ENCODE results near the gene ZNF709. TPM values are rescaled to one million over a fixed set of nuclear protein-coding genes. Genes with fewer than 3 reads are reported as not detected.
"Not testable (repeated sequence)": the region's sequence is repeated elsewhere in the genome, so short reads cannot be mapped to it uniquely, and the experiment has no call there.

ZNF709 gene
- total RNA-seq, 1 donor from 2014 or later: 2.8 TPM

GRCh38 chr19:12448808-12449207 is 35.8 kb downstream of the ZNF709 start:
- no peaks in the 10 kb centered on the region for H3K27me3 Mint-ChIP-seq (ENCODE audit: low read depth, unreplicated experiment)
- no peak overlapping the region for H3K4me3 Mint-ChIP-seq (ENCODE audit: unreplicated experiment)
- no peaks in the 10 kb centered on the region for H3K4me1 ChIP-seq (ENCODE audit: insufficient read depth, low read length)
- H3K79me2 ChIP-seq (ENCODE audit: insufficient read depth, low read length): no peaks in the 10 kb centered on the region
- TF ChIP-seq EZH2 (IDR thresholded peaks at IDR 0.05; ENCODE audit: insufficient read depth, low read length): no peak
- TF ChIP-seq, protein P1, sequence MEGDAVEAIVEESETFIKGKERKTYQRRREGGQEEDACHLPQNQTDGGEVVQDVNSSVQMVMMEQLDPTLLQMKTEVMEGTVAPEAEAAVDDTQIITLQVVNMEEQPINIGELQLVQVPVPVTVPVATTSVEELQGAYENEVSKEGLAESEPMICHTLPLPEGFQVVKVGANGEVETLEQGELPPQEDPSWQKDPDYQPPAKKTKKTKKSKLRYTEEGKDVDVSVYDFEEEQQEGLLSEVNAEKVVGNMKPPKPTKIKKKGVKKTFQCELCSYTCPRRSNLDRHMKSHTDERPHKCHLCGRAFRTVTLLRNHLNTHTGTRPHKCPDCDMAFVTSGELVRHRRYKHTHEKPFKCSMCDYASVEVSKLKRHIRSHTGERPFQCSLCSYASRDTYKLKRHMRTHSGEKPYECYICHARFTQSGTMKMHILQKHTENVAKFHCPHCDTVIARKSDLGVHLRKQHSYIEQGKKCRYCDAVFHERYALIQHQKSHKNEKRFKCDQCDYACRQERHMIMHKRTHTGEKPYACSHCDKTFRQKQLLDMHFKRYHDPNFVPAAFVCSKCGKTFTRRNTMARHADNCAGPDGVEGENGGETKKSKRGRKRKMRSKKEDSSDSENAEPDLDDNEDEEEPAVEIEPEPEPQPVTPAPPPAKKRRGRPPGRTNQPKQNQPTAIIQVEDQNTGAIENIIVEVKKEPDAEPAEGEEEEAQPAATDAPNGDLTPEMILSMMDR (IDR thresholded peaks at IDR 0.05; ENCODE audit: insufficient read depth, low read depth, low read length): no peak
- no peak overlapping the region for H2AFZ ChIP-seq (ENCODE audit: low read depth, low read length)
- H3K4me1 Mint-ChIP-seq (ENCODE audit: low read depth, unreplicated experiment): no peaks in the 10 kb centered on the region
- H3K9ac ChIP-seq (ENCODE audit: low read length): no peak overlapping the region
- FAIRE-seq: no peak
- peaks cover 3% of the 10 kb centered on the region for H3K36me3 Mint-ChIP-seq (ENCODE audit: low read depth, unreplicated experiment)
- no peaks in the 10 kb centered on the region for H3K27me3 ChIP-seq (ENCODE audit: insufficient read depth, low read length)
- no peak overlapping the region for H3K4me3 ChIP-seq (ENCODE audit: insufficient read depth, low read depth, low read length)
- H3K4me2 ChIP-seq (ENCODE audit: low read length): no peak overlapping the region
- H3K9me3 Mint-ChIP-seq (ENCODE audit: unreplicated experiment): peaks cover 31% of the 10 kb centered on the region
- no peaks in the 10 kb centered on the region for H4K20me1 ChIP-seq (ENCODE audit: insufficient read depth, low read length)
- no peak overlapping the region for H3K27ac Mint-ChIP-seq (ENCODE audit: unreplicated experiment)
- no peak overlapping the region for H3K27ac ChIP-seq (ENCODE audit: low read depth, low read length)
- no peak for DNase-seq (ENCODE audit: low read depth)
- H3K9me3 ChIP-seq (ENCODE audit: insufficient read depth, low read depth, low read length): peaks cover 7% of the 10 kb centered on the region
- H3K36me3 ChIP-seq (ENCODE audit: insufficient read depth, low read length): no peaks in the 10 kb centered on the region

GRCh38 chr19:12440541-12441316 is 43.9 kb downstream of the ZNF709 start, which contains the start of gene ZNF443:
TSS of gene ZNF443 (minus strand) at chr19:12441021. CDS start at chr19:12440914, 107 bp downstream.
- H3K79me2 ChIP-seq (ENCODE audit: insufficient read depth, low read length): peaks cover 2% of the 10 kb centered on the region
- H3K4me2 ChIP-seq (ENCODE audit: low read length): peak within 1 kb of the TSS; percentile 94
- FAIRE-seq (no peak), DNase-seq (ENCODE audit: low read depth) (peak; percentile 94)
- no peaks in the 10 kb centered on the region for H3K9me3 ChIP-seq (ENCODE audit: insufficient read depth, low read depth, low read length)
- peak within 1 kb of the TSS; percentile 80 for H3K4me3 ChIP-seq (ENCODE audit: insufficient read depth, low read depth, low read length)
- no peaks in the 10 kb centered on the region for H4K20me1 ChIP-seq (ENCODE audit: insufficient read depth, low read length)
- H3K4me1 ChIP-seq (ENCODE audit: insufficient read depth, low read length): no peaks in the 10 kb centered on the region
- H3K4me1 Mint-ChIP-seq (ENCODE audit: low read depth, unreplicated experiment): no peaks in the 10 kb centered on the region
- peaks cover 2% of the 10 kb centered on the region for H3K36me3 Mint-ChIP-seq (ENCODE audit: low read depth, unreplicated experiment)
- peak within 1 kb of the TSS; percentile 87 for H2AFZ ChIP-seq (ENCODE audit: low read depth, low read length)
- H3K9me3 Mint-ChIP-seq (ENCODE audit: unreplicated experiment): peaks cover 17% of the 10 kb centered on the region
- H3K36me3 ChIP-seq (ENCODE audit: insufficient read depth, low read length): no peaks in the 10 kb centered on the region
- no peaks in the 10 kb centered on the region for H3K27me3 ChIP-seq (ENCODE audit: insufficient read depth, low read length)
- TF ChIP-seq, protein P1 (IDR thresholded peaks at IDR 0.05; ENCODE audit: insufficient read depth, low read depth, low read length): no peak
- no peak for TF ChIP-seq EZH2 (IDR thresholded peaks at IDR 0.05; ENCODE audit: insufficient read depth, low read length)
- H3K27ac ChIP-seq (ENCODE audit: low read depth, low read length): peak within 1 kb of the TSS; percentile 63
- H3K27ac Mint-ChIP-seq (ENCODE audit: unreplicated experiment): peak within 1 kb of the TSS; percentile 96
- peak within 1 kb of the TSS; percentile 99 for H3K4me3 Mint-ChIP-seq (ENCODE audit: unreplicated experiment)
- no peaks in the 10 kb centered on the region for H3K27me3 Mint-ChIP-seq (ENCODE audit: low read depth, unreplicated experiment)
- H3K9ac ChIP-seq (ENCODE audit: low read length): peak within 1 kb of the TSS; percentile 80

DNA sequence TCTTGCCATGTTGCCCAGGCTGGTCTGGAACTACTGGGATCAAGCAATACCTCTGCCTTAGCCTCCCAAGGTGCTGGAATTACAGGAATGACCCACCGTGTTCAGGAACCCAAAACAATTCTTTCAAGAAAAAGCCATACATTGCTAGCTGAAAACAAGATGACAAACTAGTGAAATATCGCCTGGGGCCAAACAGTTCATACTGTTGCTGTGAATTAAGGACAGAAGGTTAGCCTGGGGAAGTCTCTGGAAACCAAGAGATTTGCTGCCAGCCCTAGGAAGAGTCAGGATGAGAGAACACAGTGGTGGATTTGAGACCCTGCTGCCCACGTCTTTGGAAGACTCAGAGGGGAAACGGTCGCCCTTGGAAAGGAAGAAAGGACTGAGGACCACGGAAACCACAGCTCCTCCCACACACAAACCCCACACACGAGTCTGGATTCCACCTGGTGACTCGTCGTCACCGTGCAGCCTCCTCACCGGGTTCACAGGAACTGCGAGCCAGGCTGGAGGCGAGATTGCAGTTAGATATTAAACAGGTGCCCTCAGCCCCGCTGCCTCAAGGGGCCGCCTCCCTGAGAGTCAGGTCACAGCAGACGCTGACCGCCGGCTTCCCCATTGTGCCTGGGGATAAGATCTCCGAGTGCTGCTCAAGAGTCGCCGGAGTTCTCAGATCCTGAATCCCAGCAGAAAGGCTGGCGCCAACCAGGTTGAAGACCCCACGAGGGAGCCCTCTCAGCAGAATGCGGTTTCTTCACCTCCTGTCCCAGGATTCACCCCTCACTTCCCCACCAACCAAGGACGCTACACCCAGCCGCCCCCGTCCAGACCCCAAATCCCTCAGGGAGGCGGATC is 44.7 kb downstream of the ZNF709 start:
- Mint-ChIP-seq H3K27ac (ENCODE audit: unreplicated experiment) (peak overlapping the region; percentile 66), H3K9me3 (ENCODE audit: unreplicated experiment) (peaks cover 21% of the 10 kb centered on the region), H3K4me3 (ENCODE audit: unreplicated experiment) (peak overlapping the region; percentile 94)
- FAIRE-seq; H3K27me3 ChIP-seq (ENCODE audit: insufficient read depth, low read length); H3K4me1 Mint-ChIP-seq (ENCODE audit: low read depth, unreplicated experiment); H3K27ac ChIP-seq (ENCODE audit: low read depth, low read length); H3K79me2 ChIP-seq (ENCODE audit: insufficient read depth, low read length); H3K9me3 ChIP-seq (ENCODE audit: insufficient read depth, low read depth, low read length); H3K4me1 ChIP-seq (ENCODE audit: insufficient read depth, low read length); H3K36me3 Mint-ChIP-seq (ENCODE audit: low read depth, unreplicated experiment); H4K20me1 ChIP-seq (ENCODE audit: insufficient read depth, low read length); H3K36me3 ChIP-seq (ENCODE audit: insufficient read depth, low read length); H3K27me3 Mint-ChIP-seq (ENCODE audit: low read depth, unreplicated experiment): not testable (repeated sequence)
- peak; percentile 24 for DNase-seq (ENCODE audit: low read depth)
- peak overlapping the region; percentile 80 for H3K9ac ChIP-seq (ENCODE audit: low read length)
- H3K4me2 ChIP-seq (ENCODE audit: low read length): peak overlapping the region; percentile 94
- peak overlapping the region; percentile 80 for H3K4me3 ChIP-seq (ENCODE audit: insufficient read depth, low read depth, low read length)
- peak overlapping the region; percentile 87 for H2AFZ ChIP-seq (ENCODE audit: low read depth, low read length)

DNA sequence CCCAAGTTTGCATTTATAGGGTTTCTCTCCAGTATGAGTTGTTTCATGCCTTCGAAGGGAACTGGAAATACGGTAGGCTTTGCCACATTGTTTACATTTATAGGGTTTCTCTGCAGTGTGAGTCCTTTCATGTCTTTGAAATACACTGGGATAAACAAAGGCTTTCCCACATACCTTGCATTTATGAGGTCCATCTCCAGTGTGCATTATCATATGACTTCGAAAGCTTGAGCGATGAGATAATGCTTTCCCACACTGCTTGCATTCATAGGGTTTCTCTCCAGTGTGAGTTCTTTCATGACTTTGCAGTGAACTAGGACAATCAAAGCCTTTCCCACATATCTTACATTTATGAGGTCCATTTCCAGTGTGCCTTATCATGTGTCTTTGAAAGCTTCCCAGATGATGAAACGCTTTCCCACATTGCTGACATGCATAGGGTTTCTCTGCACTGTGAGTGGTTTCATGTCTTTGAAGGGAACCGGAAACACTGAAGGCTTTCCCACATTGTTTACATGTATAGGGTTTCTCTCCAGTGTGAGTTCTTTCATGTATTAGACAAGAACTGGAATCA is 53.8 kb downstream of the ZNF709 start:
- DNase-seq (ENCODE audit: low read depth); H3K36me3 ChIP-seq (ENCODE audit: insufficient read depth, low read length); H3K9ac ChIP-seq (ENCODE audit: low read length); H3K27me3 ChIP-seq (ENCODE audit: insufficient read depth, low read length); H3K4me2 ChIP-seq (ENCODE audit: low read length); H2AFZ ChIP-seq (ENCODE audit: low read depth, low read length); H3K4me3 ChIP-seq (ENCODE audit: insufficient read depth, low read depth, low read length); H3K4me3 Mint-ChIP-seq (ENCODE audit: unreplicated experiment); H3K4me1 ChIP-seq (ENCODE audit: insufficient read depth, low read length); FAIRE-seq; H3K4me1 Mint-ChIP-seq (ENCODE audit: low read depth, unreplicated experiment); H3K27me3 Mint-ChIP-seq (ENCODE audit: low read depth, unreplicated experiment); H3K79me2 ChIP-seq (ENCODE audit: insufficient read depth, low read length); H4K20me1 ChIP-seq (ENCODE audit: insufficient read depth, low read length); H3K27ac ChIP-seq (ENCODE audit: low read depth, low read length): not testable (repeated sequence)
- Mint-ChIP-seq H3K9me3 (ENCODE audit: unreplicated experiment) (peaks cover 33% of the 10 kb centered on the region), H3K36me3 (ENCODE audit: low read depth, unreplicated experiment) (peaks cover 40% of the 10 kb centered on the region), H3K27ac (ENCODE audit: unreplicated experiment) (peak overlapping the region; percentile 87)
- H3K9me3 ChIP-seq (ENCODE audit: insufficient read depth, low read depth, low read length): peaks cover 19% of the 10 kb centered on the region

All from astrocyte (in vitro differentiated cells and primary cell).